ENCODE data around the gene ABHD11.

The ABHD11 gene

DNA sequence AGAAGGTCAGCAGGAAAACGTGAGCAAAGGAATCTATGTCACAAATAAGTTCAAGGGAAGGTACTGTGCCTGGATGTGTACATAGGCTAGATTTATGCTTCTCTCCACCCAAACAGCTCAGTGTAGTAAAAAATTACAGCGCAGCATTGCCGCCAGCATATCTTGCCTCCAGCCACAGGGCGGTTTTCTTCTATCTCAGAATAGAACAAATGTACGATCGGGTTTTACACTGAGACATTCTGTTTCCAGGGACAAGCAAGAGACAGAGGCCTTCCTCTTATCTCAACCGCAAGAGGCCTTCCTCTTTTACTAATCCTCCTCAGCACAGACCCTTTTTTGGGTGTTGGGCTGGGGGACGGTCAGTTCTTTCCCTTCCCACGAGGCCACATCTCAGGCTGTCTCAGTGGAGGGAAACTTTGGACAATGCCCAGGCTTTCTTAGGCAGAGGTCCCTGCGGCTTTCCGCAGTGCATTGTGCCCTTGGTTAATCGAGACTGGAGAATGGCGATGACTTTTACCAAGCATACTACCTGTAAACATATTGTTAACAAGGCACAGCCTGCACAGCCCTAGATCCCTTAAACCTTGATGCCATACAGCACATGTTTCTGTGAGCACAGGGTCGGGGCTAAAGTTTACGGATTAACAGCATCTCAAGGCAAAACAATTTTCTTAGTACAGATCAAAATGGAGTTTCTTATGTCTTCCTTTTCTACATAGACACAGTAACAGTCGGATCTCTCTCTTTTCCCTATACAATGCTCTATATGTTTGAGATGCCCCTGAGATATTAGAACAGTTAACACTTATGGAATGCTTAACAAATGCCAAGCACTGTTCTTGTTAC is 11.6 kb upstream of the ABHD11 start:
- H3K4me3 ChIP-seq = no peak overlapping the region
- TF ChIP-seq, protein P1, sequence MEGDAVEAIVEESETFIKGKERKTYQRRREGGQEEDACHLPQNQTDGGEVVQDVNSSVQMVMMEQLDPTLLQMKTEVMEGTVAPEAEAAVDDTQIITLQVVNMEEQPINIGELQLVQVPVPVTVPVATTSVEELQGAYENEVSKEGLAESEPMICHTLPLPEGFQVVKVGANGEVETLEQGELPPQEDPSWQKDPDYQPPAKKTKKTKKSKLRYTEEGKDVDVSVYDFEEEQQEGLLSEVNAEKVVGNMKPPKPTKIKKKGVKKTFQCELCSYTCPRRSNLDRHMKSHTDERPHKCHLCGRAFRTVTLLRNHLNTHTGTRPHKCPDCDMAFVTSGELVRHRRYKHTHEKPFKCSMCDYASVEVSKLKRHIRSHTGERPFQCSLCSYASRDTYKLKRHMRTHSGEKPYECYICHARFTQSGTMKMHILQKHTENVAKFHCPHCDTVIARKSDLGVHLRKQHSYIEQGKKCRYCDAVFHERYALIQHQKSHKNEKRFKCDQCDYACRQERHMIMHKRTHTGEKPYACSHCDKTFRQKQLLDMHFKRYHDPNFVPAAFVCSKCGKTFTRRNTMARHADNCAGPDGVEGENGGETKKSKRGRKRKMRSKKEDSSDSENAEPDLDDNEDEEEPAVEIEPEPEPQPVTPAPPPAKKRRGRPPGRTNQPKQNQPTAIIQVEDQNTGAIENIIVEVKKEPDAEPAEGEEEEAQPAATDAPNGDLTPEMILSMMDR (IDR thresholded peaks at IDR 0.05) = no peak
- no peak for DNase-seq
- H3K27ac ChIP-seq = no peak overlapping the region
- no peaks in the 10 kb centered on the region for H3K36me3 ChIP-seq
- H3K4me1 ChIP-seq = peaks cover 0 to 3% (median 0%) of the 10 kb centered on the region in 4 donors
- H3K27me3 ChIP-seq = no peaks in the 10 kb centered on the region
- H3K9me3 ChIP-seq = no peaks in the 10 kb centered on the region
- intact Hi-C loops (cut with DNase I; ENCODE audit: low total_unique reads) = loop anchor here (10.0 kb wide), 2 partner anchors 95 to 285 kb away; partner anchors contain the start of gene METTL27

DNA sequence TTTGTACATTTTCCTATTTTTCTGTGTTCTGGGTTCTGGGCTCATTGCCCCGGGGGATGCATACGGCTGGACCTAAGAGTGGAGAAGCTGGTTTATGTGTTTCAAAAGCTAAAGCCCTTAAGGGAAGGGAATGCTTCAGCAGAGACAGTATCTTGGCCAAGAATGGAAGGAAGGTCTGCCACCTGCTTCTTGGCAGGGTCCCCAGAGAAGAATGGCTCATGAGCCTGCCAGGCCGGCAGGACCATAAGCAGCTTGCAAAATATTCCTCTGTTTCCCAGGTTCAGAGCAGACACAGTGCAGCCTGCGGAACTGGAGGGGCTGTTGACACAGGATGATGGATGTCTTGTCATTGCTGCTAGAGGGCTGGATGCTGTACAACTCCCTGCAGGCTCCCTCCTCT is 7.8 kb upstream of the ABHD11 start:
- no peak for DNase-seq
- TF ChIP-seq, protein P1 (IDR thresholded peaks at IDR 0.05) = no peak
- no peaks in the 10 kb centered on the region for H3K9me3 ChIP-seq
- intact Hi-C loops (cut with DNase I; ENCODE audit: low total_unique reads) = loop anchor here (10.0 kb wide), 1 partner anchor 288 kb away; no protein-coding TSS in a partner anchor
- H3K27ac ChIP-seq = no peak overlapping the region
- H3K4me3 ChIP-seq = no peak overlapping the region
- no peaks in the 10 kb centered on the region for H3K36me3 ChIP-seq
- H3K27me3 ChIP-seq = no peaks in the 10 kb centered on the region
- peaks cover 0 to 23% (median 7%) of the 10 kb centered on the region in 4 donors for H3K4me1 ChIP-seq

DNA sequence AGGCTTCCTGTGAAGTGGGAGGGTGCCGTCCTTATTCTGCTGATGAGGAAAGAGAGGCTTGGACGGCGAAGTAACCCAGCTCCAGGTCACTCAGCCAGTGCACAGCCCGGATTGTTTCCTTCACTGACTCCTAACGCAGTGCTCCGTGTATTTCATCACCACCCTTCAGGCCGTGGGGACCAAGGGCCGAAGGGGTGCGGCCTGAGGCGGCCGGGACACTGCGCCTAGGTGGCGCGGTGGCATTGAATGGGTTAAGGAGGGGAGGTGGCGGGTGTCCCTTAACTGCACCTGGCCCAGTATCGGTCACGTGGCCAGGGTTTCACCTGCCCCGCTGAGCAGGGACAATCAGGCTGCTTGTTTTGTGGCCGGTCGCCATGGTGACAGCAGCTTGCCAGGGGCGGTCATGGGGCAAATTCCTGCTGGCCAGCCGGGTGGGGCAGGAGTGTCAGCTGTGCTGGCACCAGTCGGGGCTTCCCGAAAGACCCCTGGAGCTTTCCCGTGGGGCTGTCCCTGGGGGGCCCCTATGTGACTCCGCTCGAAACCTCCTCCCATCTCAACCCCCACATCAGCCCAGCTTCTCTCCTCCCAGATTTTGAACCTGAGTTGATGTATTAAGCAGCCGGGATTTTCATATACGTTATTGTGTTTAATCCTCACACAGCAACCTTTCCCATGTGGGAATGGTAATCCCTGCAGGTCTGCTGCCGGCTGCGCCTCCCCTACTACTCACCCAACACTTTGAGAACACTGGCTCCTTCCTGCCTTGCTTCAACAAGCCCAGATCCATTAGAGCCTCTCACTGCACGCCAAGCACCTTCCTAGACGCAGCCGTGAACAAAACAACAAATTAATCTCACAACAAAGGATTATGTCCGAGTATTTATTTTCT is 4.4 kb upstream of the ABHD11 start:
- peak overlapping the region in 1 of 2 donors; percentile 14 for H3K27ac ChIP-seq
- H3K4me3 ChIP-seq = no peak overlapping the region
- H3K4me1 ChIP-seq = peaks cover 0 to 27% (median 15%) of the 10 kb centered on the region in 4 donors
- intact Hi-C loops (cut with DNase I; ENCODE audit: low total_unique reads) = loop anchor here (10.0 kb wide), 1 partner anchor 292 kb away; no protein-coding TSS in a partner anchor
- DNase-seq = peak in 1 of 2 donors; percentile 70
- TF ChIP-seq, protein P1 (IDR thresholded peaks at IDR 0.05) = no peak
- no peaks in the 10 kb centered on the region for H3K36me3 ChIP-seq
- H3K27me3 ChIP-seq = no peaks in the 10 kb centered on the region
- no peaks in the 10 kb centered on the region for H3K9me3 ChIP-seq

DNA sequence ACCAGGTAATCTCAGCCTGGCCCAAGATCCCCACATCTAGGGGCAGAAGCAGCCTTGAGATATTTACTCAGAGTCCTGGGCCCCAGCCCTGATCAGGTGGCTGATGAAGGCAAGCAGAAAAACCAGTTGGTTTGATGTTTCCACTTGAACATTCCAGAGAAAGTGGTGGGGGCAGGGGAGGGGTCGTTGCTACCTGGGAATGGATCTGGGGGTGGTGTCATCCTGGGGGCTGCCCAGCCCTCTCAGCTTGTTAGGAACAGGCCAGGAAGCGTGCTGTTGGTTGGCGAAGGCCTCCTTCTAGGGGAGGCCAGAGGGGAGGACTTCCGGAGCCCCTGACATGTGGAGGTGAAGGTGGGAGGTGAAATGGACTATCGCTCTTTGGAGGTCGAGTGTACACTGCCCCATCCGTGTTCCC is 3.7 kb upstream of the ABHD11 start:
- H3K27ac ChIP-seq = peak overlapping the region in 1 of 2 donors; percentile 14
- DNase-seq = no peak
- TF ChIP-seq, protein P1 (IDR thresholded peaks at IDR 0.05) = no peak

DNA sequence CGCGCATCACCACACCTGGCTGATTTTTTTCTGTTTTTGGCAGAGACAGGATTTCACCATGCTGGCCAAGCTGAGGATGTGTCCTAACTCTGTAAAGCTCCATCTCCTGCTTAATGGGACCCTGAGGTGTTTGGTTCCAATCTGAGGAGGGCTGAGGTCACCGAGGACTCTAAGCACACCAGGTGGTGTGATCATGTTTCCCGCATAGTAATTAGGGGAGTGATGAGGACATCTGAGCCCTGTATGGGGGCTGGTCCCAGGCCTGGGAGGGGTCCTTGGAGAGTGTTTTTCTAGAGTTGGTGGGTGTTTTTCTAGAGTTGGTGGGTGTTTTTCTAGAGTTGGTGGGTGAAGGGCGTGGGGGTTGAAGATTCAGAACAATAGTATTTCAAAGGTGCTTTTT is 3.0 kb upstream of the ABHD11 start:
- intact Hi-C loops (cut with DNase I; ENCODE audit: low total_unique reads) = loop anchor here (10.0 kb wide), 1 partner anchor 293 kb away; no protein-coding TSS in a partner anchor
- Histone ChIP-seq H3K36me3 (peaks cover 0 to 11% (median 0%) of the 10 kb centered on the region in 3 donors), H3K9me3 (no peaks in the 10 kb centered on the region), H3K27ac (no peak overlapping the region), H3K4me1 (peaks cover 0 to 35% (median 24%) of the 10 kb centered on the region in 4 donors), H3K27me3 (no peaks in the 10 kb centered on the region), H3K4me3 (no peak overlapping the region)
- DNase-seq = no peak
- TF ChIP-seq, protein P1 (IDR thresholded peaks at IDR 0.05) = no peak

More for the DNA sequence above, 3.7 kb upstream of the ABHD11 start:
- H3K36me3 ChIP-seq = peaks cover 0 to 3% (median 0%) of the 10 kb centered on the region in 3 donors
- H3K4me3 ChIP-seq = no peak overlapping the region
- intact Hi-C loops (cut with DNase I; ENCODE audit: low total_unique reads) = loop anchor here (10.0 kb wide), 1 partner anchor 292 kb away; no protein-coding TSS in a partner anchor
- H3K9me3 ChIP-seq = no peaks in the 10 kb centered on the region
- peaks cover 0 to 34% (median 21%) of the 10 kb centered on the region in 4 donors for H3K4me1 ChIP-seq
- no peaks in the 10 kb centered on the region for H3K27me3 ChIP-seq

All from tibial artery (tissue), 4 donors.